Activated CD8-positive, alpha-beta memory T cell treated with anti-CD3 and anti-CD28 coated beads for 1 hour (primary cell): ENCODE measurements around the gene MSH5.

Experiments used
- DNase-seq, 2 donors: peaks; one replicate each; pipeline ENCODE4 v3.0.0-alpha.2; 2020; ENCODE audit warnings: low read depth in 1 of 2; ENCODE audit errors: extremely low read depth in 1 of 2

Gene MSH5

DNA sequence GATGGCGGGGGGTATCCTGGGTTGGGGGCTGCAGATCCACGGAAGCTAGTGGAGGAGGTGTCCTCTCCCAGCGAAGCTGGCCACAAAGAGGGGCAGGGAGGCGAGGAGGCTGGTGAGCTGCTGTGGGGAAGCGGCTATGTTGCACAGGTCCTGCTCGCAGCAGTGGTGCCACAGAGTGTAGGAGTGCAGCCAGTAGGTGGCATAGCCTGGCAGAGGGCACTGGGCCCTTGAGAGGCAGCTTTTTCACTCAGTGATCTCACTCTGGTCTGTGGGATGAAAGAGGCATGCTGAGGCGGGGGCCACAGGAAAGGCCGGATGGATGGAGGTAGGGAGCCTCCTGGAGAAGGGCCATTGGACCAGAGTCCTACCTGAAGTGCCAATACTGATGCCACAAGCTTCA lies 27.5 kb upstream of the MSH5 start:
- no peak for DNase-seq

DNA sequence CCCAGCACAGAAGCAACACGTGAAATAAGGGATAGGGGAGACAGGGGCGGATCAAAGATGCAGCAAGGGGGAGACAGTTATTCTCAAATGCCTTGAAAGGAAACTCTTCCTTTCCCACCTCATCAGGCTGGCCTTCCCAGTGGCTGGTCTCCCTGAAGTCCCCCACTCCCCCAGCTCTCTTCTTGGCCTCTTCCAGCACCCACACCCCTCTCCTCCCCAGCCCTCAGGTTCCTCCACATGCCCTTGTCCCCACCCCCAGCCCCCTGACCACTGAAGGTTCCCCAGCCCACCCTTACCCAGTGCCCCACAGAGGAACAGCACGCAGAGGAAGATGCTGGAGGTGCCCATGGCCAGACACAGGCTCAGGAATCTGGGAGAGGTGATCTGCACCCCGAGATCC lies 26.3 kb upstream of the MSH5 start:
- no peak for DNase-seq

DNA sequence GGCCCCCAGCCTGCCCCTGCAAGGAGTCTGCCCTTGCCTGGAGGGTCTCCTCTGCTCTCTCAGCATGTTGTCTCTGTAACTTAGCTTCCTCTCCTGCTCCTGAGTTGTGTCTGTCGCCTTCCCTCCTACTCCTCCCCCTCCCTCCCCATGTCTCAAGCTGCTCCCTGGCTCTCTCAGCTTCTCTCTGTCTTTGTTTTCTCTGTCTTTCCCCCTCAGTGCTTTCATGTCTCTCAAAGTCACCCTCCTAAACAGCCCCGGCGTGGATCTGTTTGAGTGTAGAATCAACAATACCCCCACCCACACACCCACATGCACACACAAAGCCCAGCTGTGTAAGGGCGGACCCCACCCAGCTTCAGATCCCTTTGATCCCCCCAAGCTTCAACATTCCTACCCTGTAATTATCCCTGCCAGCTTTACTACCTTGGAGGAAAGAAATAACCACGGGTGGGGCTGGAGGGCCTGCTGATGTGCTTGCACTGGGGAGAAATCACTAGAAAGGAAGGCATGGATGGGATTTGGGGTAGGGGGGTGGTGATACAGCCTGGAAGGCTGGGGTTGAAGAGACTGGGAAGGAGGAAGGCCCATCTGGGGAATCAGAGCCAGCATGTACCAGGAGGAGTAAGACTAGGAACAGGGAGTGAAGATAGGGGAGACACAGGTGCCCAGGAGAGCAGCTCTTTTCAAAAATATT lies 25.7 kb upstream of the MSH5 start:
- DNase-seq, result no peak

DNA sequence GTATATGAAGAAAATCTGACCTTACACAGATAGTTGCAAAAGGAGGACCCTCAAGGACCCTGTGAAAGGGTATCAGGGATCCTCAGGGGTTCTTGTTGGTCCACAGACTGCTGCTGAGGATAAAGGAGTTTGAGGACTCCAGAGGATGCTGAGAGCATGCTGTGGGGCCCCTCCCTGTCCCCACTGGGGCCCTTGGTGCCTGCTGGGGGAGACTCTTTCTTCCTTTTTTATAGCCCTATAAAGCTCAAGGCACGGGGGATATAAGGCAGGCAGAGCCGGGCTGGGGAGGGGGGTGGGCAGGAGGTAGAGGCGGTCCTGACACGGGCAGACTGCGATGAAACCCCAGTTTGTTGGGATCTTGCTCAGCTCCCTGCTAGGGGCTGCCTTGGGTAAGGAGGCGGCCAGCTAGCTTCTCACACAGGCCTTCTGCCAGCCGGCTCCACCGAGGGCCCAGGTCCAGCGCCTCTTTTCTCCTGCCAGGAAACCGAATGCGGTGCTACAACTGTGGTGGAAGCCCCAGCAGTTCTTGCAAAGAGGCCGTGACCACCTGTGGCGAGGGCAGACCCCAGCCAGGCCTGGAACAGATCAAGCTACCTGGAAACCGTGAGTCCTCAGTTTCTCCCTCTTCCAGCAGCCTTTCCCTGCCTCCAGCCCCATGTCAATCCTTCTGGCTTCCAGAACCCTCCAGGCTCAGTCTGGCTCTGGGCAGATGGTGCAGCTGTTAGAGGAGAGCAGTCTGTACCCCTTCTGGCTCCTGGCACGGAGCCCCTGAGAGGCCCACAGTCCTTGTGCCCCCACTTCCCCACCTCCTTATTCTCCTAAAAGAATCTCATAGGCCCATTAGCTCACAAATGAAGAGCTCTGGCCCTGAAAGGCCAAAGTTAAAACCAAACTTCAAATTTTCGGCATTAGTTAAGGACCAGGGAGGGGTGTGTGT lies 24.5 kb upstream of the MSH5 start, which contains the start of gene LY6G6D:
LY6G6D (plus strand) TSS at position 327 of the 937 bp plus-strand sequence; CDS start at position 335, 8 bp downstream.
- DNase-seq, result no peak

DNA sequence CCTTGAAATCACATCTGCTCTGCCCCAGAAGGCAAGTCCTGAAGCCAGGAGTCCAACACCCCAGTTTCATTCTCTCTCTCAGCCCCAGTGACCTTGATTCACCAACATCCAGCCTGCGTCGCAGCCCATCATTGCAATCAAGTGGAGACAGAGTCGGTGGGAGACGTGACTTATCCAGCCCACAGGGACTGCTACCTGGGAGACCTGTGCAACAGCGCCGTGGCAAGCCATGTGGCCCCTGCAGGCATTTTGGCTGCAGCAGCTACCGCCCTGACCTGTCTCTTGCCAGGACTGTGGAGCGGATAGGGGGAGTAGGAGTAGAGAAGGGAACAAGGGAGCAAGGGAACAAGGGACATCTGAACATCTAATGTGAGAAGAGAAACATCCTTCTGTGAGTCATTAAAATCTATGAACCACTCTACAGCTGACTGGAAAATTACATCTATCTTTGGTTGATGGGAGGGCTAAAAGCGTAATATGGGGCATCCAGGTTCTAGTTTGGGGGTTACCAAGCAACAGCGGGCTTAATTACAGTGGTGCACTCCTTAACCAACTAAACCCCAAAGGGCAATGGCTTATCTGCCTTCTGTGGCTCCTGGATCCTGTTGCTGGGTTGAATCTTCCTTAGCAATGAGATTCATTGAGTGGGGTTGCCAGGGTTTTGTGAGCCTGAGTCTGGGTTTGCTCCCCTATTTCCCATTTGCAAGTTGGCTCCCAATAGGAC lies 22.1 kb upstream of the MSH5 start:
- no peak for DNase-seq

DNA sequence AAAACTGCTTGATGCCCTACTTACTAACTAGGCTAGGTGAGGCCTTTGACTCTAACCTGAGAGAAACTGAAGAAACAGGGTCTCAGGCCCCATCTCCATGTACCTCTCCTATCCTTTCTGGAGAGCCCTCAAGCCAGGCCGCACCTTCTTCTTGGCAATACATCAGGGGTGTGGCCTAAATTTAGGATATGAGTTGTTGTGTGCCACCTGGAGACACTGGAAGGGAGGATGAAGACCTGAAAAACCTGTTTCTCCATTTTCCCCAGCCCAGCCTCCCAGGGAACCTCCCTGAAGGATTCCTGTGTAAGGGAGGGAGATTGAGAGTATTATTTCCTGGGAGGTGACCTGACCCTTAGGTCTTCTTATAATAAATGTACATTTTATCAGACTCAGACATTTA lies 21.5 kb upstream of the MSH5 start:
- DNase-seq, result no peak

DNA sequence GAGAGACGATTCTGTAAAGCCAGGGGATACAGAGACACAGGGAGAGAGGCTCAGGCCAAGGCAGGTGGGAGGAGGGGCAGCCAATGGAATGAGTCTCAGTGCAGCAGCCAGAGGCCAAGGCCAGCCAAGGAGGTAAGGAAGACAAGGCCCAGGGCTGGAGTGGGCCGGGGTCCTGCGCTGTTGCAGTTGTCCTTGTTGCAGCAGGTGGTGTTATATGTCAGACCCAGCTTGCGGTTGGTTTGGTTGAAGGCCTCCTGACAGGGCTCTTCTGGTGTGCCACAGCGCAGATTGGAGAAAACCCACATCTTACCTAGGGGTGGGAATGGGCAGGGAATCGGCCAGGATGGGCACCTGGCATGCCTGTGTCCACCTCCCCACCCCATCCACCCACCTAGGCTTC lies 20.8 kb upstream of the MSH5 start:
- no peak for DNase-seq

DNA sequence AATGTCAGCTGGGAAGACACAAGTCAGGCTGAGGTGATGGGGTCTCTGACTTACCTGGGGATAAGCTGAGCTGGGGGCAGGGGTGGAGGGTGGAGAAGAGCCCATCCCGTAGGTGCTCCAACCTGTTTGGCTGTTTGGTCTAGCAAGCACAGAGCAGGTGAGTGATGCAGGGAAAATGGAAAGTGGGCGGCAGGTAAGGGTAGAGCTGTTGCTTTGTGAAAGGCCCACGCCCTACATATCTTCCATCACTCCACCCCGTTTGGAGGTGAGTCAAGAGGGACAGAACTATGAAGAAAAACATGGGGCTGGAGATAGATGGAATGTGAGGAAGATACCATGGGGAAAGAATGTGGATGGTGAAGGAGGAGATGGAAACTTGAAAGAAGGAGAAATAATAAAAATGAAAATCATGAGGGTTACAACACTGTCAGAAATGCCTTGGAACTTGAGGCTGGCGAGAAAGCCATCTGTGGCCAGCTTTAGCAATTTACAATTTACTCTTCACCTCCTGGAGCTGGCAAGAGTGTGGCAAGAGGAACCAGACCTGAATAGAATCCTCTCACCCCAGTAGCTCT lies 19.5 kb upstream of the MSH5 start:
- no peak for DNase-seq

DNA sequence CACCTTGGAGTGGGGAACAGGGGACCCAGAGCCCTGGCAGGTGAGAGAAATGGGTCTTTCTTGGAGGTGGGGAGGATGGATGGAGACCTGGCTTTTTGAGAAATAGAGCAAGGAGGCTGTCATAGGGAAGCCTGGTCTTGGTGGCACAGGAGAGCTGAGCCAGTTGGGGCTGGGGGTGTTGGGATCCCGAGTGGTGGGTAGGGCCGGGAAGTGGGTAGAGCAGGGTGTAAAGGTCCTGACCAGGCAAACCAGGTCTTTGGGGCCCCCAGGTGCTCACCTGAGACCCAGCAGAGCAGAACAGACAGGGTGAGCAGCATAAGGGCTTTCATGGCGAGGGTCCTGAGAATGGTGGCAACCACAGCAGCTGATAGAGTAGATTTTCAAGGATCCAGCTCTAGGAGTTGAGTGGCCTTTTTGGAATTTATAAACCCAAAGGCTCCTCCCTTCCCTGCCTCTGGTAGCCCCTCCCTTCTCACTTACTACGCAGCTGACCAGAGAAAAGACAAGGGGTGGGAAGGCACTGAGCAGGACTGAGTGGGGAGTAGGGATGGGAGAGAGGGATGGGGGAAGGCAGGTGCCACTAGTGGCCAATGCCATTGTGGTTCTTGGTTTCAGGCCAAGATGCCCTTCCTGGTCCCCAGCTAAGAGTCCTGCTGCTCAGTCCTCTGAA lies 18.3 kb upstream of the MSH5 start, which contains the start of gene LY6G6C:
LY6G6C (minus strand) TSS at position 396 of the 670 bp plus-strand sequence; CDS start at position 329, 67 bp downstream.
- DNase-seq, result no peak

DNA sequence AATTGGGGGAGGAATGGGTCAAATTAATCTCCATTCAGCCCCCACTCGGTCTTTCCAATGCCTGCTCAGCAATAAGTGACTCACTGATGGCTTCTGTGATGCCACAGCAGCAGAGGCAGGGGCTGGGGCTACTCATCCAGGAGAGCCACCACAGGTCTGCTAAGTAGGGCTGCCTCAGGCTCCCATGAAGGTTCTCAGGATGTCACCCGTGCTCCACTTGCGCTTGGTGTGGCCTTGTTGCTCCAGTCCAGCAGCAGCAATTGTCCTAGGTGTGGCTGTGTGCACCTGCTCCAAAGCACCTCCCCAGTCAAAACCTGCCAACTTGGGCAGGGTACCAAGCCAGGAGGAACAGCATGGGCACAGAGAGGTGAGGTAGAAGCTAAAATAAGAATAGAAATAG lies 17.6 kb upstream of the MSH5 start:
- no peak for DNase-seq

DNA sequence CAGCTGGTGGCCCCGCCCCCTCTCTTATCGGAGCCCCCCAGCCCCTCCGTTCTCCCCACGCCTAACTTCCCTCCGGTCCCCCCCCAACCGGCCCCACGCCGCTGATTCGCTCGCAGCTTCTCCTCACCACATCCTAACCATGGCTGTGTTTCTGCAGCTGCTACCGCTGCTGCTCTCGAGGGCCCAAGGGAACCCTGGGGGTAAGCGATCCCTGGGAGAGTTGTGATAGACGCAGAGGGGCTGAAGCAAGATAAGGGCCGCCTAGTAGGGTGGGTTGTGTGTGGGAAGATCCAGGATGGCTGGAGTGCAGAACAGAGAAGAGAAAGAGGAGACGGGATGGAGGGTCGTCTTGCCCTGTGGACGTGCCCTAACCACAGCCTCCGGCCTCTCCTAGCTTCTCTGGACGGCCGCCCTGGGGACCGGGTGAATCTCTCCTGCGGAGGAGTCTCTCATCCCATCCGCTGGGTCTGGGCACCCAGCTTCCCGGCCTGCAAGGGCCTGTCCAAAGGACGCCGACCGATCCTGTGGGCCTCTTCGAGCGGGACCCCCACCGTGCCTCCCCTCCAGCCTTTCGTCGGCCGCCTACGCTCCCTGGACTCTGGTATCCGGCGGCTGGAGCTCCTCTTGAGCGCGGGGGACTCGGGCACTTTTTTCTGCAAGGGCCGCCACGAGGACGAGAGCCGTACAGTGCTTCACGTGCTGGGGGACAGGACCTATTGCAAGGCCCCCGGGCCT lies 16.4 kb upstream of the MSH5 start, which contains the start of gene MPIG6B:
MPIG6B (plus strand) TSS at position 129 of the 735 bp plus-strand sequence; CDS start at position 140, 11 bp downstream.
- no peak for DNase-seq

DNA sequence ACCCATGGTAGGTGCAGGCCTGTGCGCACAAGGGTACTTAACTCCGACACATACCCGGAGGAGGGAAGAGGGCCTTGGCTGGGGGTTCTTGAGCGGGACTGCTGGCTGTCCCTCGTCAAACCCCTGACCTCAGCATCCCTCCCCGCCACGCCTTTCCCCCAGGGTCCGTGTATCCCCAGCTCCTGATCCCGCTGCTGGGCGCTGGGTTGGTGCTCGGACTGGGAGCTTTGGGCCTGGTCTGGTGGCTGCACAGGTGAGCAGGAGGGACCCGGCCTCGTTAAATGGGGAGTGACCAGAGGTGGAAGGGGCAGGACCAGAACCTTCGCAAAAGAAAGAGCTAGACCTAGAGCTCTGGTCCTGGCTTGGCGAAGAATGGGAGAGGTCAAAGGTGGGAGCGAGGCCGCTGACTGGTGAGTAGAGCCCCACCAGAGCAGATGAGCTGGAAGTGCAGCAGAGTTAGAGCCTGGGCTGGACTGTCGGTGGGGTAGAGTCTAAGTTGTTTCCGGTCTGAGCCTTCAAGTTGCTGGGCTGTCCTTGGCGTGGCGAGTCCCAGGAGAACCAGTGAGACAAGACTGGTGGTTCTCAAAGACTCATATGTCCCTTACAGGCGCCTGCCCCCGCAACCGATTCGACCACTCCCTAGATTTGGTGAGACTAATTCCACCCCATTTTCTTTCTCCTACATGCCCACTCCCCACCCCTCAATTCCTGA lies 15.7 kb upstream of the MSH5 start:
- no peak for DNase-seq

DNA sequence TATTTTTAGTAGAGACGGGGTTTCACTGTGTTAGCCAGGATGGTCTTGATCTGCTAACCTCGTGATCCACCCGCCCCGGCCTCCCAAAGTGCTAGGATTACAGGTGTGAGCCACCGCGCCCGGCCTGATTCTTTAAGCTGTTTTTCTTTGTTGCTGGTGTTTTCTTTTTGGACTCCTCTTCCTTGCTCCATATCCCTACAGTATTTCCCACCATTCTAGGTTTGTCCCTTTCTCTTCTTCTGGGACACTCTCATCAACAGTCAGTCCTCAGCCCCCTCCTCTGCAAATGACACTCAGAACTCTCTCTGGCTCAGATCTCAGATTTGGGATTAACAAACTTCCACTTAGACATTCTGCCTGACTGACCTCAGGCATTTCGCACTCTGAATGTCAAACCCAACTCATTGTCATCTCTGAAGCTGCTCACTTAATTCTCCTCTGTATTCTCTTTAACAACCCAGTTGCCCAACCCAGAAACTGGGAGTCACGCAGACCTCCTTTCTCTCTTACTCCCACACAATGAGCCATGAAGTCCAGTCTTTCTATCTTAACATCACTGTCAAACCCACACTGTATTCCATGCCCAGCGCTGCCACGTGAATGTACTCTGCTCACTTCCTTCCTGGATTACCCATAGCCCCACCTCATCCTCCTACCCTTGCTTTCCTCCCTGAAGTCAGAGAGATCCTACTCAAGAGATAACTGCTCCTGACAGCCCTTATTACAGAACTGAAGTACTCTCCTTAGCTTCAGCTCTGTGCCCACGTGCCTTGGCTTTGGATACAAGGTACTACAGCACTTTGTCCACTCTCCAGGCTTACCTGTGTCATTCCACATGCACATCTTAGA lies 14.1 kb upstream of the MSH5 start:
- DNase-seq, result no peak

DNA sequence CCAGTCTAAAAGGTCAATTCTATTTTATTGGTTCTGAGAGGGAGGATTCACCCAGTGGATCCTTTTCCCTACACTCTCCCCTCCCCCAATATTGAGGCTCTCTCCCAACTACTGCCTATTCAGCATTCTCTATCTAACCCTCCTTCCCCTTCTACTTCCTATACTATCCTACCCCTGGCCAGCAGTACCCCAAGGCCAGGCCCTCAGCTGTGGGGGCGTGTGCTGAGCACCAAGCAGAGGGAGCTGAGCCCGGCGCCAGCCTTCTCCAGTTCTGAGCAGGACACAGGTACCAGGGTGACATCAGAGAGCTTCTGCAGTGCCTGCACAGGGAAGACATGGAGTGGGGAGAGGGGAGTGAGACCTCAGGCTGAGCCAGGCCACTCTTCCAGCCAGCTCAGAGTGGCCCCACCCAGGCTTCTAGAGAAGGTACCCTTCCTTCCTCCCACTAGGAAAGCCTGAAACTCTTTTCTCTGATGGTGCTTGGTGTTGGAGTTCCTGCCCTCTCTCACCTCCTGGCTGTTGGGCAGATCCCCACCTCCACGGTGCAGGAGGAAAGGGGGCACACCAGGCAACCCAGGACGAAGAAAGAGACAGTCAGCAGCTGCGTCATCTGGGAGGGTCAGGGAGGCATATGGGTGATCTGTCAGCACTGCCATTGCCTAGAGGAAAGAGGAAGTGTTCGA lies 12.6 kb upstream of the MSH5 start:
- no peak for DNase-seq

DNA sequence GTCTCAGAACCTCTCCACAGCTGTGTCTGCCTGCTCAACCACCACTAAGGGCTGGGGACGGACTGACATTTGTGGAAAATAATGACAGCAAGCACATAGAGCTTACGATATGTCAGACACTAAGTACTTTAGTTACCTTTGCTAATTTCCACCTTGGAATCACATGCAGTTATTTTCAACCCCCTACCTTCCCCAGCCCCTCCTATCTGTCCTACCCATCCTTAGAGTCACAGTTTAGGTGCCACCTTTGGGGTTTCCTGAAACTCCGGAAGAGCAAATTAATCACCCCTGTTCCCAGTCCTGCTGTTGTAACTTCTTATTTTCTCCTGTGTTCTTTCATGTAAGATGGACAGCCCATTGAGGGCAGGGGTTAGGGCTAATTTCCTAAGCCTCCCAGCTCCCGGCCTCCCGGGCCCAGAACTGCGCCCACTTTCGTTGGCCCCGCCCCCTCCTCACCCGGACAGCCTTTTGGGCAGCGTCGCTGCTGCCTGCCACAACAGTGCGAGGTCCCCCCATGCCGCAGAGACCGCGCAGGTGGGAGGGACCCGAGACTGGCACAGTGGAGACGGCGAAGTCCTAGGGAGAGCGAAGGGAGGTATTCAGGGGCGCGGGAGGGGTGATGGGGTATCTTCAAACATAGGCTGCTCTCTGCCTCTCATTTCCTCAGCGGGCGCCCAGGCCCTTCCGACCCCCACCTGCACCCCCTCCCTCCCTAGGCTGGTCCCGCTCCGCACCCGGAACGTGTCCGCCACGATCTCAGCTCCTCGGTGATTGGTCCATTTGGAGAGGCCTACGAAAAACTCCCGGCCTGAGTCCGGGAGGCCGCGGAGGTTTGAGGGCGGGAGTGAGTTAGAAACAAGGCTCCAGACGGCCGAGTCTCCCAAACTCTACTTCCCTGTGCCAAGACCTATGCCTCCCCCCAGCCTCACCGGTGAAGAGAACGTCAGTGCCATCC lies 11.8 kb upstream of the MSH5 start:
- no peak for DNase-seq

DNA sequence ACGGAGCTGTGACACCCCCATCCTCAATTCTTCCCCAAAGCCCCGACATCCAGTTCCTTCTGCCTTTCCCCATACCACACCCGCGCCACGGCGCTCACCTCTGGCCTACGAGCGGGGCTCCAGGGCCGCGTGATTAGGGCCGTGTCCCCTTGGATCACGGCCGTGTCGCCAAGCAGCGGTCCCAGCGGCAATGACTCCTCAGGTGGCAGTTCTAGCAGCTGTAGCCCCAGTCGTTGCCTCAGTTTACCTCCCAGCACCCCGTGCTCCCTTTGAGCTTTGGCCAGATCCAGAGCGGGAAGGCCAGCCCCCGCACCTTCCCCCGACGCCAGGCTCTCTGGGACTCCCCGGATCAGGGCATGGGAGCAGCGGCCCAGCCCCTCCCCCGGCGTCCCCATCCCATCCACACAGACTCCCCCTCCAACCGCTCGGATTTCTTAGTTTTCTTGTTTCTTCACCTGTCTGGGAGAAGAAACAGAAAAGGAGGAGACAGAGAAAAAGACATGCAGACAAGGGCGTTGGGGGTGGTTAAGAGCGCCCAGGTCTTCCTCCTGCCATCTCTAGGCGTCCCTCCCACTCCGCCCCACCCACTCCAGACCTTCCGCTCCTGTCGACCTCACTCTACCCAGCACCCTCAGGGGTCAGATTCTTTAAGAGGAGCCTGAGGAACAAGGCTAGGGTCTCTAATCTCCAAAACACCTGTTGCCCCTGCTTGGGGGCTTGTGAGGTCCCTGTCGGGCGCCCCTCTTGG lies 10.9 kb upstream of the MSH5 start, which contains the start of gene DDAH2:
DDAH2 (minus strand) TSS at position 533 of the 748 bp plus-strand sequence; CDS start at position 395, 138 bp downstream.
- DNase-seq, result no peak
